NB4 (cell line): ENCODE data around the gene MYO16.

Source experiments
- DNase-seq: peaks from one replicate; pipeline ENCODE4 v3.0.0; 2010; ENCODE audit warnings: low read depth
- H3K4me3 ChIP-seq: one replicate; pipeline ENCODE4 v1.5.1; 2011; ENCODE audit warnings: mild to moderate bottlenecking, low read depth, low read length, moderate library complexity
- MYC ChIP-seq: IDR thresholded peaks from 2 replicates; pipeline ENCODE4 v1.6.1; 2011; ENCODE audit warnings: low read depth, low read length
- POLR2A ChIP-seq: IDR thresholded peaks from 2 replicates; pipeline ENCODE4 v1.6.1; 2011; ENCODE audit warnings: mild to moderate bottlenecking; ENCODE audit not compliant: insufficient read length; ENCODE audit errors: extremely low read depth
- TF ChIP-seq, protein P1 (sequence below): IDR thresholded peaks from 2 replicates; pipeline ENCODE4 v1.6.1; 2011; ENCODE audit warnings: low read depth, low read length
- TF ChIP-seq, protein P2 (sequence below): IDR thresholded peaks from one replicate; pipeline ENCODE4 v1.5.1; 2012; ENCODE audit warnings: low read depth, low read length

The MYO16 gene

DNA sequence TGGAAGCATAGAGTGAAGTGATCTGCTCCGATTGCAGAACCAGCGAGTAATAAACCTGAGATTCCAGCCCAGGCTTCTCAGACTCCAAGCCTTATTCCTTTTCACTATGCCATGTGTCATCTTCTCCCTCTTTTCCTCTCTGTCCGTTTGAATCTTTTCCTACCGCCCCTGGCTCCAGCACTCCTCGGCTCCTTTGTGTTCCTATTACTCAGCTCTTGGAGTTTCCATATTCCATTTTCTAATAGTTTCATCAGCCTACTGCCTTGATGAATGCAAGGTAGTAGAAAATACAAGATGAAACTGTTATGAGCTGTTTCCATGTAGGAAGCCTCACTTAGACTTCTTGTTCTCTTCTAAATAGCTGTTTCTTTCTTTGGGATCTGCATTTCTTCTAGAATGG is 138.6 kb downstream of the MYO16 start:
- TF ChIP-seq, protein P1, sequence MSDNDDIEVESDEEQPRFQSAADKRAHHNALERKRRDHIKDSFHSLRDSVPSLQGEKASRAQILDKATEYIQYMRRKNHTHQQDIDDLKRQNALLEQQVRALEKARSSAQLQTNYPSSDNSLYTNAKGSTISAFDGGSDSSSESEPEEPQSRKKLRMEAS = no peak
- no peak for TF ChIP-seq MYC
- no peak for TF ChIP-seq POLR2A
- TF ChIP-seq, protein P2, sequence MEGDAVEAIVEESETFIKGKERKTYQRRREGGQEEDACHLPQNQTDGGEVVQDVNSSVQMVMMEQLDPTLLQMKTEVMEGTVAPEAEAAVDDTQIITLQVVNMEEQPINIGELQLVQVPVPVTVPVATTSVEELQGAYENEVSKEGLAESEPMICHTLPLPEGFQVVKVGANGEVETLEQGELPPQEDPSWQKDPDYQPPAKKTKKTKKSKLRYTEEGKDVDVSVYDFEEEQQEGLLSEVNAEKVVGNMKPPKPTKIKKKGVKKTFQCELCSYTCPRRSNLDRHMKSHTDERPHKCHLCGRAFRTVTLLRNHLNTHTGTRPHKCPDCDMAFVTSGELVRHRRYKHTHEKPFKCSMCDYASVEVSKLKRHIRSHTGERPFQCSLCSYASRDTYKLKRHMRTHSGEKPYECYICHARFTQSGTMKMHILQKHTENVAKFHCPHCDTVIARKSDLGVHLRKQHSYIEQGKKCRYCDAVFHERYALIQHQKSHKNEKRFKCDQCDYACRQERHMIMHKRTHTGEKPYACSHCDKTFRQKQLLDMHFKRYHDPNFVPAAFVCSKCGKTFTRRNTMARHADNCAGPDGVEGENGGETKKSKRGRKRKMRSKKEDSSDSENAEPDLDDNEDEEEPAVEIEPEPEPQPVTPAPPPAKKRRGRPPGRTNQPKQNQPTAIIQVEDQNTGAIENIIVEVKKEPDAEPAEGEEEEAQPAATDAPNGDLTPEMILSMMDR = no peak
- DNase-seq = no peak
- H3K4me3 ChIP-seq = no peak overlapping the region

DNA sequence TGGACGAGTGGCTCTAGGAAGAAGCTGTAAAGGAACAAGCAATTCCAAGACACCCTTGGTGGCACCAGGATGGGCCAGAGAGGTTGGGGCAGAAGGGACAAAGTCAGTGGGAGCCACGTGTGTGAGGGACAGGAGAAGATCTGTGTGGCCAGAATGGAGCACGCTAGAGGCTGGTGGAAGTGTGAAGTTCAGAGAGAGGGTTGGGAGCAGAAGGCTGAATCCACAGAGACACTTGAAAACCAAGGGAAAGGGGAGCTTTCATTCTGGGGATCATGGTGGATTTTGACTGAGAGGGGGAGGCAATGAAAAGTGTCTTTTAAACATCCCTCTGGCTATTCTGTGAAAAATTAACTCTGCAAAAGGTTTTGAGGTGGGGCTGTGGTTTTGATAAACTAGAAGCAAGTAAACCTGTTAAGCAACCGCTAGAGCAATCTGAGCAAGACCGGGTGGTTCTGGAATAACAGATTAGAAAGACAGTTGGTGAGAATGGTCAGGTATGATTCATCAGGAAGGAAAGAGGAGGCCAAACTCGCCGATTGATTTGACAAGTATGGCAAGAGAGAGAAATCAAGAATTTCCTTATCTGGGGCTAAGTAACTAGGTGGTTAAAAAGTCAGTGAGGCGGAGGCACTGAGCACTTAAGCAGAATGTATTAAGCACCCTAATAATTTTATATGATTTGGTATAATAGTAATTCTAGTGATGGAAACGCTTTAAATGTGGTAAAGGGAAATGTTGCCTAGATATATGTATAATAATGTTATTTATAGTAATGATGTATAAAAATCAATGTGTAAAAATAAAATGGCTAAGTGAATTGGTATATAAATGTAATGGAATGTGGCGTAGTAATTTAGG is 140.0 kb downstream of the MYO16 start:
- DNase-seq = peak; percentile 26
- TF ChIP-seq, protein P2 = no peak
- TF ChIP-seq MYC (no peak), POLR2A (no peak)
- TF ChIP-seq, protein P1 = no peak
- no peak overlapping the region for H3K4me3 ChIP-seq

DNA sequence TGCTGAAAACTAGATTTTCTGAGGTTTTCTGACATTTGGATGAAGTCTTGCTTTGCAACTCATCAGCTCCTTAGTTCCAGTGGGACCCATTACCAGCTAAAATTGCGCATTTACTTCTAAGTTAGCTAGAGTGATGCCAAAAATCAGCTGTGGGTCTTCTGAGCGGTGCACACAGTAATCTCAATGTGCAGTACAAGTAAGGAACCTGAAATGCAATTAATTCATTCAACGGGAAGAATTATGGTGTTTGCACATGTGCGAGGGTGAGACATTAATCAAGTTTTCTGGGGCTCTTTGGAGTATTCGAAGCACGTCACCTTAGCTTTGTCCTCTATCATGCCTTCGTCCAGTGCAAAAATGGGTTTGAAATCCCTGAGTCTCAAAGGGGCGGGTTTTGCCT is 146.2 kb downstream of the MYO16 start:
- TF ChIP-seq POLR2A (no peak), MYC (no peak)
- TF ChIP-seq, protein P1 = no peak
- TF ChIP-seq, protein P2 = no peak
- no peak for DNase-seq
- H3K4me3 ChIP-seq = no peak overlapping the region

DNA sequence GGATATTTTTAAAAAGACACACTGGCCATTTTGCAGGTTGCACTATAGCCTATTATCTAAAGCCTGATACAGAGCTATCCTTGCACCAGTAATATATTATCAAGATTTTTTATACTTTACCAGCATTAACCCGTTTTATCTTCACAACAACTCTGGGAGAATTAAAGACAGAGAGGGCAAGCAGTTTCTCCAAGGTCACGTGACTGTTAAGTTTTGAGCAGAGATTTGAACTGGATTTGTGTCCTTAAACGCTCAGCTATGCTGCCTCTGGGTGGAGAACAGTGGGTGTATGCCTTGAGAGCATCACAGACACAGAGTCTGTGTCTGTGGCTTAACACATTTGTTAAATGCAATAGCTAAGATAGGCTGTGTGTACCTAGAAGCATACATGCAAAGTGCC is 147.2 kb downstream of the MYO16 start:
- no peak for TF ChIP-seq MYC
- TF ChIP-seq POLR2A = no peak
- TF ChIP-seq, protein P2 = no peak
- TF ChIP-seq, protein P1 = no peak
- no peak for DNase-seq
- no peak overlapping the region for H3K4me3 ChIP-seq

DNA sequence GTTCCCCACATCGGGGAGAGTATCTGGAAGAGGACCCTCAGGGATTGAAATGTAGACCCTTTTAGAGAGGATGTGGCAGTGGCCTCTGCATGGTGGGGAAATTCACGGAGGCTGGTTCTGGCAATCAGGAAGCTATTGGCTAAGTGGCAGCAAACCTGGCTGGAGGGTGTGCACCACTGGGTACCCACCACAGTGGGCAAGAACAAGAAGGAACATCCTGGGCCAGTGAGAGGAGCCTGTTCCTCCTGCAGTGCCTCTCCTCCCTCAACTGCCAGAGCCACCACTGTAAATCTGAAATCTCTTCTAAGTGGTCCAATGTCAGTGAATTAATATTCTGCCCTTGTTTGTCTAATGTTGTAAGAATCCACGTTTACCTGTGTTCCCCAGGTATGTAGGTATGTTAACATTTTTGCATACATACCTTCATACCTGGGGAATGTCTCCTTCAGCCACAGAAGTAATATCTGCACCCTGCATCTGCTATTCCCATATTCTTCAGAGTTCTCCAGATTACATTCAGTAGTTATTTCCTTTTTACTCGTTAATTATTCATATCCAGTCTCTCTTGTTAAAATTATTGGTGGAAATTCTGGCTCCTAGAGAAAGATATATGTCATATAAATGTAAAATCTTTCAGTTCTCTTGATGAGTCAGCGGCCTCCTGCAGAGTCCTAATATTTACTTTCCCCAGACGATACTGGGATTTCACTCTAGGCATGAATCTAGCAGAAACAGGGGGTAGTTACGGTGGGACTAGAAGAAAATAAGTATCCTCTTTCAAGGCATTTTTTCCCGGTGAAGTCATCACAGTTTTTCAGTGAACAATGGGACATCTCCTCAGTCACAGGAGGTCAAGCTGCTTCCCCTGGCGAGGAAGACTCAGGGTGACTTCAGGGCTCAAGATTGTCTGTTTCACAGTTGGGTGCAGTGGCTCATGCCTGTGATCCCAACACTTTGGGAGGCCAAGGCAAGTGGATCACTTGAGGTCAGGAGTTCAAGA is 148.3 kb downstream of the MYO16 start:
- no peak for DNase-seq
- TF ChIP-seq, protein P2 = no peak
- TF ChIP-seq POLR2A (no peak), MYC (no peak)
- TF ChIP-seq, protein P1 = no peak
- no peak overlapping the region for H3K4me3 ChIP-seq
